Measurements from ENCODE around the gene SMC1B. TPM values are rescaled to one million over a fixed set of nuclear protein-coding genes. Genes with fewer than 3 reads are reported as not detected.

The SMC1B gene, protein sequence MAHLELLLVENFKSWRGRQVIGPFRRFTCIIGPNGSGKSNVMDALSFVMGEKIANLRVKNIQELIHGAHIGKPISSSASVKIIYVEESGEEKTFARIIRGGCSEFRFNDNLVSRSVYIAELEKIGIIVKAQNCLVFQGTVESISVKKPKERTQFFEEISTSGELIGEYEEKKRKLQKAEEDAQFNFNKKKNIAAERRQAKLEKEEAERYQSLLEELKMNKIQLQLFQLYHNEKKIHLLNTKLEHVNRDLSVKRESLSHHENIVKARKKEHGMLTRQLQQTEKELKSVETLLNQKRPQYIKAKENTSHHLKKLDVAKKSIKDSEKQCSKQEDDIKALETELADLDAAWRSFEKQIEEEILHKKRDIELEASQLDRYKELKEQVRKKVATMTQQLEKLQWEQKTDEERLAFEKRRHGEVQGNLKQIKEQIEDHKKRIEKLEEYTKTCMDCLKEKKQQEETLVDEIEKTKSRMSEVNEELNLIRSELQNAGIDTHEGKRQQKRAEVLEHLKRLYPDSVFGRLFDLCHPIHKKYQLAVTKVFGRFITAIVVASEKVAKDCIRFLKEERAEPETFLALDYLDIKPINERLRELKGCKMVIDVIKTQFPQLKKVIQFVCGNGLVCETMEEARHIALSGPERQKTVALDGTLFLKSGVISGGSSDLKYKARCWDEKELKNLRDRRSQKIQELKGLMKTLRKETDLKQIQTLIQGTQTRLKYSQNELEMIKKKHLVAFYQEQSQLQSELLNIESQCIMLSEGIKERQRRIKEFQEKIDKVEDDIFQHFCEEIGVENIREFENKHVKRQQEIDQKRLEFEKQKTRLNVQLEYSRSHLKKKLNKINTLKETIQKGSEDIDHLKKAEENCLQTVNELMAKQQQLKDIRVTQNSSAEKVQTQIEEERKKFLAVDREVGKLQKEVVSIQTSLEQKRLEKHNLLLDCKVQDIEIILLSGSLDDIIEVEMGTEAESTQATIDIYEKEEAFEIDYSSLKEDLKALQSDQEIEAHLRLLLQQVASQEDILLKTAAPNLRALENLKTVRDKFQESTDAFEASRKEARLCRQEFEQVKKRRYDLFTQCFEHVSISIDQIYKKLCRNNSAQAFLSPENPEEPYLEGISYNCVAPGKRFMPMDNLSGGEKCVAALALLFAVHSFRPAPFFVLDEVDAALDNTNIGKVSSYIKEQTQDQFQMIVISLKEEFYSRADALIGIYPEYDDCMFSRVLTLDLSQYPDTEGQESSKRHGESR
- total RNA-seq = under 0.01 TPM in 1 of 2 replicates, not detected in the other

GRCh38 chr22:45413368-45414211 is at the start of gene SMC1B, which contains the start of gene RIBC2:
TSS of gene SMC1B (minus strand) at chr22:45413599. CDS start at chr22:45413567, 32 bp downstream.
TSS of gene RIBC2 (plus strand) at chr22:45413693. CDS start at chr22:45413887, 194 bp downstream.

GRCh38 chr22:45309422-45310227 is 103.8 kb downstream of the SMC1B start, which contains the start of gene FAM118A:
TSS of gene FAM118A (plus strand) at chr22:45309934. CDS start at chr22:45322380, 12,446 bp downstream.

Other genes starting within 250 kb of the SMC1B start
- gene NUP50, start 249.7 kb downstream of the SMC1B start, total RNA-seq = 27.9 and 40.1 TPM in 2 replicates
- gene KIAA0930, start 172.7 kb downstream of the SMC1B start, total RNA-seq = 14.1 and 29.1 TPM in 2 replicates
- not detected in 2 replicates for gene UPK3A, start 128.7 kb downstream of the SMC1B start, total RNA-seq
- 10.2 and 18.1 TPM in 2 replicates for gene FAM118A, start 103.7 kb downstream of the SMC1B start, total RNA-seq
- gene RIBC2, start 94 bp upstream of the SMC1B start, total RNA-seq = 0.65 and 2.0 TPM in 2 replicates
- 91.5 and 121 TPM in 2 replicates for gene FBLN1, start 89.3 kb upstream of the SMC1B start, total RNA-seq